T47D (cell line): ENCODE data around the gene SIRT3.

Source experiments
- DNase-seq, 2 experiments: peaks; one replicate each; pipeline versions ENCODE4 v3.0.0 to v3.0.0-alpha.2; 2011 to 2012; ENCODE audit warnings: low read depth in 1 of 2, low spot score in 1 of 2
- JUND ChIP-seq: IDR thresholded peaks from 2 replicates; pipeline ENCODE4 v1.6.1; 2012; ENCODE audit warnings: low read depth
- in situ Hi-C: cut with HindIII; loops from 2 replicates; pipeline ENCODE4 v1.10.0; 2016; ENCODE audit warnings: low sequenced_read_pairs, low pct_unique_long_range_greater_than_20kb

The SIRT3 gene

DNA sequence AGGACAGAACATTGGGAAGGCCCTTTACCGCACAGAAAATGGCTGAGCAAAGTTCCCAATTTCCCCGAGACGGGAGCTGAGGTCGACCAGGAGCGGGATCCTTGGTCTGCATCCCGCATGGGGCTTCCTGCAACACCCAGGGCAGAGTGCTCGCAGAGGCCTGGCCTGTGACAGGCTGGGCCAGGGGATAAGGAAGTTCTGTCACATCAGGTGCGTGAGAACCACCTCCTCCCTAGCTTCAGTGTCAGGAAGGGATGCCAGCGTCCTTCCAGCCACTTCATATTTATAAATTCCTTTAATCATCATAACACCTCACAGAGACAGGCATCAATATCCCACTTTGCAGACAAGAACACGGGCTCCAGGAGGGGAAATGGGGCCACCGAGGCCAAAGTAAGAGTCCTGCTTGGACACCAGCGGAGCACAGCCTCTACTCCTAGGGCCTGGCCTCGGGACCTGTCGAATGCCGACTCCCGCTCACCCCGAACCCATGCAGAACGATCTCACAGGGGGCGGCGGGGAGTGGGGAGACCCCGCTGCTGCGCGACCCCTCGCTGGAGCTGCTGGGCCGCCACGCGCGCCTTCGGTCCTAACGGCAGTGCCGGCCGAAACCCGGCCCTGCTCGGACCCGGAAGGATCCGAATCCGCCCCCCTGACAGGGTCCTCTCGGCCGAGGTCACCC, 29.5 kb downstream of the SIRT3 start:
- TF ChIP-seq JUND: no peak
- in situ Hi-C loops: no loop called here
- DNase-seq: peak; percentile 23 to 50

GRCh38 chr11:206002-206384, 30.1 kb downstream of the SIRT3 start:
- DNase-seq: no peak
- TF ChIP-seq JUND: no peak
- in situ Hi-C loops: no loop called here

- TF ChIP-seq JUND: no peak
- in situ Hi-C loops: no loop called here
- no peak for DNase-seq
These were observed 30.7 kb downstream of the SIRT3 start for GRCh38 chr11:205221-206001.

GRCh38 chr11:204587-205109, 31.5 kb downstream of the SIRT3 start:
- in situ Hi-C loops: no loop called here
- no peak for DNase-seq
- no peak for TF ChIP-seq JUND

GRCh38 chr11:203945-204586, 32.1 kb downstream of the SIRT3 start:
- in situ Hi-C loops: no loop called here
- no peak for DNase-seq
- no peak for TF ChIP-seq JUND

- in situ Hi-C loops: no loop called here
- TF ChIP-seq JUND: no peak
- no peak for DNase-seq
These were observed 32.8 kb downstream of the SIRT3 start for GRCh38 chr11:203056-203944.

DNA sequence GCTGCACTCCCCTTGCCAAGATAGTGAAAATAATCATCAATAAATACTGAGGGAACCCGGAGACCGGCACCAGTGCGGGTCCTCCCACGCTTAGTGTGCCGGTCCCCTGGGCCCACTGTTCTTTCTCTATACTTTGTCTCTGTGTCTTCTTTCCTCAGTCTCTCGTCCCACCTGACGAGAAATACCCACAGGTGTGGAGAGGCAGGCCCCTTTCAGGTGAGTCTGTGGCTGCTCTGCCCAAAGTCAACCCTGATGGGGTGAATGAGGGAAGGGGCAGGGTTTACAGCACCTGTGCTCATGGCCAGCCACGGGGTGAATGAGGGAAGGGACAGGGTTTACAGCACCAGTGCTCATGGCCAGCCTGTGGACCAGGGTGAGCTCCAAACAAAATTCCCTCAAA, 33.7 kb downstream of the SIRT3 start:
- DNase-seq: no peak
- in situ Hi-C loops: no loop called here
- TF ChIP-seq JUND: no peak

DNA sequence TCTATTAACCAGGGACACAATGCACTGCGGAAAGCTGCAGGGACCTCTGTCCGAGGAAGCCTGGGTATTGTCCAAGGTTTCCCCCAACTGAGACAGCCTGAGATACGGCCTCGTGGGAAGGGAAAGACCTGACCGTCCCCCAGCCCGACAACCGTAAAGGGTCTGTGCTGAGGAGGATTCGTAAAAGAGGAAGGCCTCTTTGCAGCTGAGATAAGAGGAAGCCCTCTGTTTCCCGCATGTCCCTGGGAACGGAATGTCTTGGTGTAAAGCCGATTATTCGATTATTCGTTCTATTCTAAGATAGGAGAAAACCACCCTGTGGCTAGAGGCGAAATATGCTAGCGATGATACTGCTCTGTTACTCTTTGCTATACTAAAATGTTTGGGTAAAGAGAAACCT, 34.2 kb downstream of the SIRT3 start:
- in situ Hi-C loops: no loop called here
- no peak for TF ChIP-seq JUND
- no peak for DNase-seq

DNA sequence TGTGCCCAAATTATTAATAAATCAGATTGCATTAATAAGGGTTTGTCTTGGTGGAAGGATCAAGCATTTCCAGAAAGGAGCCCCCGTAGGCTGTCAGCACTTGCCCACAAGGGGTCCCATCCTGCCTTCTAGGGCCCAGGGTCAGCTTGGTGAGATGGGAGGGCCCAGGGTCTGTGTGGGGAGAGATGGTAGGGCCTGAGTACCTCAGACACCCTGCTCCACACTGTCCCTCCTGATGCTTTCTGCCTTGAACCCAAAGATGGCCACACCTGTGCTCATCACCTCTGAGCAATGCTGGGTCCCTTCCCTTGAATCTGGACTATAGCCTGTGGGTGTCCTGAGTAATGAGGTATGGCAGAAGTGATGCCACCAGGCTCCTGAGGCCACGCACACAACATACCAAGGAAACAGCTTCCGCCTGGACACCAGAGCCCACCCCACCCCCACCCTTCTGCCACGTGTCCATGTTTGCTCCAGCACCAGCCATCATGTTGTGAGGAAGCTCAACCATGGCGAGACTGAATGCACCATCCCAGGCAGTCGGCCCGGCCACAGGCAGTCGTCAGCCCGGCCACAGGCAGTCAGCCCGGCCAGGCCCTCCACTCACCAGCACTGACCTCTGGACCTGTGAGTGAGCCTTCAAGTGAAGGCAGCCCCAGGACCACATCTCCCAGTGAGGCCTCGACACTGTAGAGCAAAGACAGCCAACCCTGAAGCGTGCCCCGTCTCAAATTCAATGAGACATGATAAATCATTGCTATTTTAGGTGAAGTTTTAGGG, 35.7 kb downstream of the SIRT3 start:
- in situ Hi-C loops: no loop called here
- no peak for DNase-seq
- TF ChIP-seq JUND: no peak

DNA sequence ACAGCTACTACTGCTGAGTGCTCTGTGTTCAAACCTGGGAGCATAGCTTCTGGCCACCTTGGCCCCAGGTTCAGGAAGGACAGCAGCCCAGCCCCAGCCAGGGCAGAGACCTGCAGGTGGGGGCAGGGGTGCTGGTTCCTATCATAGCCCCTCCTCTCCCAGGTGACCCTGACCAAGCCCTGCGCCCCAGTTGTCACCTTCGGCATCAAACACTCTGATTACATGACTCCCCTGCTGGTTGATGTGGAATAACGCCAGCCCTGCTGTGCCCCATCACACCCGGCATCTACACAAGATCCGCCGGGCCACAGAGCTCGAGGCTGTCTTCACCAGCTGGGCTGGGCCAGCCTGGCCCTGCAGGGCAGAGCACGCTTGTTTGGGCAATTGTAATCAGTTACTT, 36.4 kb downstream of the SIRT3 start:
- DNase-seq: no peak
- in situ Hi-C loops: no loop called here
- no peak for TF ChIP-seq JUND

DNA sequence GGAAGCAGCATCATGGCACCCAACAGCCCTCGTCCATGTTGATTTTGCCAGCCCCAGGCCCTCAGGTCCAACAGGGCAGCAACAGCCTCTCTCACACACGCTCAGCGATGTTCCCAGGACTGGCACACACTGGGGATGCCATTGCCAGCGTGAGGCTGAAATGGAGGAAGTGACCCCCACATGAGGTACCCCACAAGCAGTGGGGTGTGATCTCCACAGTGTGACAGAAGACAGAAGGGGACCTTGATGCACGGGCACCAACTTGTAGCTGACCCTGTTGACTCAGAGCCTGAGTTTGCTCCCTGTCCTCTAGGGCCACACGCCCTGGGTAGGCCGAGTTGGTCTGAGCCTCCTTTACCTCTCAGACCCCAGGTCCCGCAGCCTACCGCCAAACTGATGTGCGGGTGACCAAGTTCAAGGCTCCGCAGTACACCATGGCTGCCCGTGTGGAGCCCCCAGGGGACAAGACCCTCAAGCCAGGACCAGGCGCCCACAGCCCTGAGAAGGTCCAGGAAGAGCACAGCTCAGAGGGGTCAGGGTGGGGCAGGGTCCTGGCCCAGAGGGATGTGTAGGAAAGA, 37.0 kb downstream of the SIRT3 start:
- no peak for DNase-seq
- no peak for TF ChIP-seq JUND
- in situ Hi-C loops: no loop called here
